DLD1 (cell line): ENCODE results near the gene COX14.
"Not testable (repeated sequence)": the region's sequence is repeated elsewhere in the genome, so short reads cannot be mapped to it uniquely, and the experiment has no call there.

ENCODE experiments used
- in situ Hi-C: cut with HindIII; loops from 2 replicates; pipeline ENCODE4 v1.10.0; 2017; ENCODE audit warnings: low sequenced_read_pairs

Gene COX14

DNA sequence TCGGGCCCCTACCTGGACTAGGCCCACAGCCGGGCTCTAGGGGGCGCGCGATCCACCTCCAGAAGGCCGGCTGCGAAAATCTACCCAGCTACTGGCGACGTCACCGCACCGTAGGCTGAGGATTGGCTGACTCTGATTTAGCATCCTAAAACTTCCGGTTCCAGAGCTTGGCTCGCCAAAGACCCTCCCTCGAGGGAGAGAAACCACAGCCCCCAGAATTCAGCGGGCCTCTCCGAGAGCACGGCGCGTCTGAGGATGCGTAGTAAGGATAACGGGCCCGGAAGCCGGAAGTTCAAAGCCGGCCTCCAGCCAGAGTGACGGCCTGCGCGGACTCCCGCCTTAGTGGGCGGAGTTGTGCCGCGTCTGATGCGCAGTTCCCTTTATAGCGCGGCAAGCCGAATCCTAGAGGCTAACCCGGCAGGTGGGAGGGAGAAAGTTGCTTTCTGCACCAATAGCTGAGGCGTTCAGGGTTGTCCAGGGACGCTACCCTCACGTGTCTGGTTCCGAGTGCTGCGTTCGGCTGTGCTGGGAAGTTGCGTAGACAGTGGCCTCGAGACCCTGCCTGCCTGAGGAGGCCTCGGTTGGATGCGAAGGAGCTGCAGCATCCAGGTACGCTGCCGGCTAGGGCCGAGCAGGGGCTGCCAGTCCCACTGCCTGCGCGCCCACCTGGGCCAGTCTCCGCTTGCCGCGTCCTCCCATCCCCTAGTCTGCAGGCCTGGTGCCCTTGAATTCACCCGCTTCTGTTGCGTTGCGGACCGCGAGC, at the start of gene COX14:
Gene COX14, plus strand, starts transcription at position 544 of the 763 bp plus-strand sequence. CDS start 7,808 bp downstream, outside the sequence.
- in situ Hi-C loops, result no loop called here

DNA sequence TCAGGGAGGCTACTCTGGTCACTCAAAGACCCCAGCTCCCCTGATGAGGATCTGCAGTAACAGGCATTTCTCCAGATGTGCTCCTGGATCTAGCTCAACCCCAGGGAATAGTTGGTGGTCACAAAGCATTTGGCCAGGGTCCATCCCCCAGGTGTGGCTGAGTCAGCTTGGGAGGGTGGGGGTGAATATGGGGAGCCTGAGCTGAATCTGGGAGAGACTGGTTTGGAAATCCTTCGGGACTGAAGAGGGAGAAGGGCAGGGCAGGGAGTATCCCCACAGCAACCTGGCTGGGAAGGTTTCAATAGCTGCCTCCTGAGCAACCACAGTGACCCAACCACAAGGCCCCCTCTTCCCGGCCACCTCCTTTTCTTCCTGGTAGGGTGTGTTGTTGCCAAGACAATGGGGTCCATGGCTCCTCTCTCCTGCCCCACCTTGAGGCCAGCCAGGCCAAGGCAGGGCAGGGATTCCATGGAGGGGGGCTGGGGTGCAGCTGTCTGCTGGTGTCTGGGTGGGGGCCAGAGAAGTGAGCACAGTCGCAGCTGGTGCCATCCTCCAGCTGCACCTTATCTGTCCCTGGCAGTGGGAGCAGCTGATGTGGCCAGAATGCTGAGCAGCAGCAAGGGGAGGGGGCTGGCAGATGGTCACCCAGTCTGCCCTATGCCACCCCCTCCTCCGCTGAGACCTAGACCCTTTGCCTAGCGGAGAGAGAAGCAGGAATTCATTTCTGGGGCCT, 49.1 kb upstream of the COX14 start:
- in situ Hi-C loops, result loop anchor here (10.0 kb wide), 1 partner anchor 108 kb away; the partner anchor contains the start of gene AQP2

GRCh38 chr12:50065726-50066310, 46.2 kb upstream of the COX14 start:
- in situ Hi-C loops, result loop anchor here (10.0 kb wide), 1 partner anchor 111 kb away; the partner anchor contains the start of gene AQP2

- in situ Hi-C loops, result loop anchor here (10.0 kb wide), 1 partner anchor 112 kb away; the partner anchor contains the start of gene AQP2
Observed at GRCh38 chr12:50066402-50066801, 45.6 kb upstream of the COX14 start.

GRCh38 chr12:50069069-50069468, 43.0 kb upstream of the COX14 start:
- in situ Hi-C loops, result loop anchor here (10.0 kb wide), 1 partner anchor 114 kb away; the partner anchor contains the start of gene AQP2

DNA sequence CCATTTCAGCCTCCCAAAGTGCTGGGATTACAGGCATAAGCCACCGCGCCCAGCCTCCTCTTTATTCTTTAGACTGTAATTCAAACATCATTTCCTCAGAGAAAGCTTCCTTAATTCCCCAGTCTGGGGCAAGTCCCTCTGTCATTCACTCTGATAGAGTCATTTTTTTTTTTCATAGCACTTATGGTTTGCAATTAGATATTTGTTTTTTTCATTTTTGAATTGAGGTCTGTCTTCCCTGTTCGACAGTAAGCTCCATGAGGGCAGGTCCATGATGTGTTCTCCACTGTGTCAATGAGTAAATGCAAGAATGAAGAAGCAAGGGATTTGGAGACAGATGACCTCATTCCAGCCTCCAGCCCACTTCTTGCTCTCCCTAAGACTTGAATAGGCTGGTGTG, 42.5 kb upstream of the COX14 start:
- in situ Hi-C loops, result loop anchor here (10.0 kb wide), 1 partner anchor 115 kb away; the partner anchor contains the start of gene AQP2

DNA sequence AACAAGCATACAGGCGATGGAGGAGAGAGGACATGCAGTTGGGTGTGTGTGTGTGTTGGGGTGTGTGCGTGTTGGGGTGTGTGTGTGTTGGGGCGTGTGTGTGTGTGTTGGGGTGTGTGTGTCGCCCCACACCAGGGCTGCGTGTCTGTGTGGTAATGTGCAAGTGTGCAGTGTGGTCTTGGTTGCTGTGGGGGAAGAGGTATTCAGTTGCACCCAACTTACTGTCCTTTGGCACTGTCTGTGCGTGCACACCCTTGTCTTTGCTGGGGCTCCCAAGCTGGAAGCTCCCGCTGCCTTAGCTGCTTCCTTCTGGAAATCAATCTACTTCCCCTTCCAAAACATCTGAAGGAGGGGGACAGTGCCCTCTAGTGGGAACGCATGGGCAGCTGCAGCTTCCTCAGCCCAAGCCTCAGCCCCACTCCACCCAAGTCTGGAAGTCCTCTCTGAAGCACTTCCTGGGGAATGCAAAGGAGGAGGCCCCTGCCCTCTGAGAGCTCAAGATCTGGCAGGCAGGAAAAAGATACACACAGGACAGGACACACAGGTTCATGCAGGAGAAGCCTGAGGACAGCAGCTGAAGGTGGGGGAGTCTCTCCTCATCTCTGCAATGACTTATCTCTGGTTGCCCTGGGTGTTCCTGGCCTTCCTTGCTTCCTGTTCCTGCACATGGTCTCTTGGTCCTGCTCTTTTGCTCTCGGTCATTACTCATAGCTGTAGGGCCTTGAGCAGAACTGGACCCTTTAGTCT, 41.5 kb upstream of the COX14 start:
- in situ Hi-C loops, result no loop called here

GRCh38 chr12:50072198-50072907, 39.7 kb upstream of the COX14 start:
- in situ Hi-C loops, result no loop called here

DNA sequence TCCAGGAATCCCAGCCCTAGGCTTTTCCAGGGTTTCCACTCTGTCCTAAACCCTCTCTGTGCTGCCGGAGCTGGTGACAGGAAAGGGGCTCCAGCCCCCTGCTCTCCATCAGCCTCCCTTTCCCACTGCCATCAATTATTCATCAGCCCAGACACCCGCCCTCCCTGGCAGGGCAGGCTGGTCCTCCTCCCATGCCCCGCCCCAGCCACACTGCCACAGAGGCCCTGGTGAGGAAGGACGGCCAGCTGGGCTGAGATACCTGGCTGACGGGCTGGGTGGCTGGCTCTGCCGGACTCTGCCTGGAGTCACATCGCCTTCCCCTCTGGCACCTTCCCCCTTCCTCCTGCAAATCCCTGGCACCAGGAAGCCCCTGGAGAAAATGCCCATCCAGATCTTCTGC, 38.8 kb upstream of the COX14 start:
- in situ Hi-C loops, result no loop called here

DNA sequence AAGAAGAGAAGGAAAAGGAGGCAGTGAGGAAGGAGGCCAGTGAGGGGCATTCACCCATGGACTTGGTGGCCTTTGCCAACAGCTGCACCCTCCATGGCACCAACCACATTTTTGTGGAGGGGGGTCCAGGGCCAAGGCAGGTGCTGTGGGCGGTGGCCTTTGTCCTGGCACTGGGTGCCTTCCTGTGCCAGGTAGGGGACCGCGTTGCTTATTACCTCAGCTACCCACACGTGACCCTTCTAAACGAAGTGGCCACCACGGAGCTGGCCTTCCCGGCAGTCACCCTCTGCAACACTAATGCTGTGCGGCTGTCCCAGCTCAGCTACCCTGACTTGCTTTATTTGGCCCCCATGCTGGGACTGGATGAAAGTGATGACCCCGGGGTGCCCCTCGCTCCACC, 38.3 kb upstream of the COX14 start:
- in situ Hi-C loops, result no loop called here

GRCh38 chr12:50074936-50075807, 36.9 kb upstream of the COX14 start:
- in situ Hi-C loops, result no loop called here

DNA sequence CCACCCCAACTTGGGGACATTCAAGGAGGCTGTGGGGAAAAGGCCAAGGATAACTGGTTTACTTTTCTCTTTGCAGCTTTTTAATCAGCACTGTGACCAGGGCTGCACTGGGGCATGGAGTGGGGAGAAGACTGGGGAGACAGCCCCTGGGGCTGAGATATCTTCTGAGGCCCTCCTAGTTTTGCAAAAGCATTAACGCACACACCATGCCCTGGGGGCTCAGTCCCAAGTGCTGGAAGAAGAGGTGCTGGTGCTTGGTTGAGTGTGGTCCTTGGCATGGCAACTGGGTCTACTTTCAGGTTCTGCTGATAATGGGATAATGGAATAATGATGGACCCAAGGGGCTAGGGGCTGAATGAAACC, 36.2 kb upstream of the COX14 start:
- in situ Hi-C loops, result no loop called here

DNA sequence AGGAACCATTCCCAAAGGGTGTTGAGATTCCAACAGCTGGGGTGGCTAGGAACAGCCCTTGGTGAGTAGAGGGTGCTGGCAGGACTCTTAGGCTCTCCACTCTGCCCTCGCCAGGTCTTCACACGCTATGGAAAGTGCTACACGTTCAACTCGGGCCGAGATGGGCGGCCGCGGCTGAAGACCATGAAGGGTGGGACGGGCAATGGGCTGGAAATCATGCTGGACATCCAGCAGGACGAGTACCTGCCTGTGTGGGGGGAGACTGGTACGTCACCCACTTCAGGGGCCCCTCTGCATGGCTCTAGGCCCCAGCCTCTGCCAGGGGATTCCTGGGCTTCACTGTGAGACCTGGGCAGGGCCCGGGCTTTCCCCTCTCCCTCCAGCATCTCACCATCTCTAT, 34.9 kb upstream of the COX14 start:
- in situ Hi-C loops, result no loop called here

DNA sequence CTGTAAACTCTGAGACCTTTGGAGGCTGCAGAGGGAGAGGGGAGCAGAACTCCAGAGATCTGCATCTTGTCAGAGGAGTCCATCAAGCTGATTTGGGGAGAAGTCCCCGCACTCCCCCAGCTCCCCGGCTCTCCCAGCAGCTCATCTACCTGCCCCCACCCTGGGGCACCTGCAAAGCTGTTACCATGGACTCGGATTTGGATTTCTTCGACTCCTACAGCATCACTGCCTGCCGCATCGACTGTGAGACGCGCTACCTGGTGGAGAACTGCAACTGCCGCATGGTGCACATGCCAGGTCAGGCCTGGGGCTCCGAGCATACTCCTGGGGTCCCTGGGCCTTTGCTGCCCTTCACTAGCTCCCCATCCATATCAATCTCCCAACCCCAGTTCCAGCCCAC, 33.8 kb upstream of the COX14 start:
- in situ Hi-C loops, result no loop called here

- in situ Hi-C loops, result no loop called here
Observed at GRCh38 chr12:50079771-50080170, 32.3 kb upstream of the COX14 start.

DNA sequence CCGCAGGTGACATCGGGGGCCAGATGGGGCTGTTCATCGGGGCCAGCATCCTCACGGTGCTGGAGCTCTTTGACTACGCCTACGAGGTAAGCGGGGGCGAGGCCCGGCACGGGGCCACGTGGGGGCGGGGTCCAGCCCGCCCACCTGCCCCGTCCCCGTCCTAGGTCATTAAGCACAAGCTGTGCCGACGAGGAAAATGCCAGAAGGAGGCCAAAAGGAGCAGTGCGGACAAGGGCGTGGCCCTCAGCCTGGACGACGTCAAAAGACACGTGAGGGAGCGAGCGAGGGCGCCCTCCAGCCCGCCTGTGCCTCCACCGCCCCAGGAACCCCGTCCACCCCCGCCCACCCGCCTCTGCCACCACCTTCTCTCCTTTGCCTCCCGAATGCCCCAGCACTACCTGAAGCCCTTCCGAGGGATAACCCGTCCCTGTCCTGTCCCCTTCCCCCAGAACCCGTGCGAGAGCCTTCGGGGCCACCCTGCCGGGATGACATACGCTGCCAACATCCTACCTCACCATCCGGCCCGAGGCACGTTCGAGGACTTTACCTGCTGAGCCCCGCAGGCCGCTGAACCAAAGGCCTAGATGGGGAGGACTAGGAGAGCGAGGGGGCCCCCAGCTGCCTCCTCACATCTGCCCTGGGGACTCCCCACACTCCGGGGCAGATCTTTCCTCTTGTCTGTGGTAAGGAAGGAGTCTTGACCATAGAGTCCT, 30.8 kb upstream of the COX14 start:
- in situ Hi-C loops, result no loop called here

DNA sequence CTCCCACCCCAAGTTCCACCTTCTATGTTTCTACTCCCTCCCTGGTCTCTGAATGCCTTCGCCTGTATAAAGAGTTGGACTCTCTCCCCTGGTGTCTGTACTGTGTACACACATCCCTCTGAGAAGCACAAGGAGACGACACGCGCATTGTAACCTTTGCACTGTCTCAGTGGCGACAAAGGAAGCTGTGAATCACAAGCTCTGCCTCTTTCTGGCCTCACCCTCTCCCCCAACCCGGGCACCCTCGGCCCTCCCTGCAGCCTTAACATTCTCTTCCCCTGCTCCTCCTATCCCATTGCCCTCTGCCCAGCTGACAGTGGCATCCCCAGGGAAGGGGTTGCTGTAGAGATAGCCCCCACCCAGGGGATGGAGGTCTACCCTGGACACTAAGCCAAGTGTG, 29.4 kb upstream of the COX14 start:
- in situ Hi-C loops, result no loop called here

- in situ Hi-C loops, result no loop called here
Observed at GRCh38 chr12:50083301-50083700, 28.7 kb upstream of the COX14 start.

GRCh38 chr12:50084409-50084774, 27.6 kb upstream of the COX14 start:
- in situ Hi-C loops, result not testable (repeated sequence)
